ENCODE measurements around the gene ANTXR2.
A peak's percentile ranks its signal among the peaks of the same experiment; 100 is the strongest.

ANTXR2 gene

DNA sequence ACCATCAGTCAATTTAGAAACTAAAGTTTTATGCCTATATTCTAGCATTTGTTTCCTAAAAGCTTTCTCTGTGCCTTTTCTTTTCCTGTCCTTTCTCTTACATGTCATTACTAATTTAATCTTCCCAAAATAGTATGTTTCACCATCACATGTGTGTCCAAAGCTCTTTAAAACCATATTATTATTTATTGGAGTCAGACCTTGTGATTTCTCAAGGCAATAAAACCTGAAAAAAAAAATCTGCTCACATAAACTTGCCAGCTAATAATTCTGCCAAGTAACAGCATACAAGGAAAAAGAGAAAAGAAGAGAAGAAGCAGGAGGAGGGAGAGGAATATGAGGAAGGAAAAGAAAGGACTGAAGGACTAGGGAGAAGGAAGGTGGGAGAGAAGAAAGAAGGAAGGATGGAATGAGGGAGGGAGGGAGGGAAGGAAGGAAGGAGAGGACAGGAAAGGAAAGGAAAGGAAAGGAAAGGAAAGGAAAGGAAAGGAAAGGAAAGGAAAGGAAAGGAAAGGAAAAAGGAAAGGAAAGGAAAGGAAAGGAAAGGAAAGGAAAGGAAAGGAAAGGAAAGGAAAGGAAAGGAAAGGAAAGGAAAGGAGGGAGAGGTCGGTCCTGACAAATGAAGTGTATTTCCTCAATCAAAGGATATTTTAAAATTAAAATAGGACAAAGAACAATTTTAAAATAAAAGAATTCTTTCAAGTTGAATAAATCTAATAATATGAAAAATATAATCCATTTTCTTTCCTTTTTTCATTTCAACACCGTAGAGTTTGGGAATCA lies 57.4 kb downstream of the ANTXR2 start:
- Histone ChIP-seq H3K27ac (peak overlapping the region; percentile 97), H3K36me3 (replicated peaks) (peaks cover 14% of the 10 kb centered on the region), H3K27me3 (replicated peaks) (no peaks in the 10 kb centered on the region), H3K4me3 (ENCODE audit: low read depth, low read length) (no peak overlapping the region)
- no peak for DNase-seq
- TF ChIP-seq CTCF (IDR thresholded peaks at IDR 0.05; ENCODE audit: low read depth, low read length, missing control alignments), result no peak
- in situ Hi-C loops (cut with HindIII; ENCODE audit: low pct_ligation_motif_present, low sequenced_read_pairs), result no loop called here

DNA sequence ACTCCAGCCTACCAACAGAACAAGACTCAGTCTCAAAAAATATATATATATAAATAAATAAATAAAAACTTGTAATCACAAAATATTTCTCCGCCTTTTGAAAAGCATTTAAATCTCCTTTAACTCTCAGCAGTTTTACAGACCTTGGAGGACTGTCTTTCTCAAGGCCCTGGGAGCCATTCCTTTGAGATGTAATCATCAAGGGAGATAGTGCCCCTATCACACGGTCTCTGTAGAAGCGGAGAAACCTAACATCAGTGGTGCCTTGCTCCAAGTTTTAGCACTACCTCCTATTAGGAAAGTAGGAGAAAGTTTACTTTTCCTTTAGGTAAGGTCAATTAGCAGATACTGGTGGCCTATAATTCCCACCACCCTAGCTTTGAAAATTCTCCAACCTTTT lies 58.5 kb downstream of the ANTXR2 start:
- Histone ChIP-seq H3K4me3 (ENCODE audit: low read depth, low read length) (no peak overlapping the region), H3K27me3 (replicated peaks) (no peaks in the 10 kb centered on the region), H3K27ac (peak overlapping the region; percentile 34), H3K36me3 (replicated peaks) (peaks cover 12% of the 10 kb centered on the region)
- peak; percentile 64 for DNase-seq
- in situ Hi-C loops (cut with HindIII; ENCODE audit: low pct_ligation_motif_present, low sequenced_read_pairs), result no loop called here
- no peak for TF ChIP-seq CTCF (IDR thresholded peaks at IDR 0.05; ENCODE audit: low read depth, low read length, missing control alignments)

- DNase-seq, result no peak
- H3K4me3 ChIP-seq (ENCODE audit: low read depth, low read length), result no peak overlapping the region
- no peak for TF ChIP-seq CTCF (IDR thresholded peaks at IDR 0.05; ENCODE audit: low read depth, low read length, missing control alignments)
- in situ Hi-C loops (cut with HindIII; ENCODE audit: low pct_ligation_motif_present, low sequenced_read_pairs), result no loop called here
- no peaks in the 10 kb centered on the region for H3K27me3 ChIP-seq (replicated peaks)
- H3K36me3 ChIP-seq (replicated peaks), result peaks cover 12% of the 10 kb centered on the region
- H3K27ac ChIP-seq, result peak overlapping the region; percentile 73
Measured at GRCh38 chr4:80012291-80012690, 60.7 kb downstream of the ANTXR2 start.

DNA sequence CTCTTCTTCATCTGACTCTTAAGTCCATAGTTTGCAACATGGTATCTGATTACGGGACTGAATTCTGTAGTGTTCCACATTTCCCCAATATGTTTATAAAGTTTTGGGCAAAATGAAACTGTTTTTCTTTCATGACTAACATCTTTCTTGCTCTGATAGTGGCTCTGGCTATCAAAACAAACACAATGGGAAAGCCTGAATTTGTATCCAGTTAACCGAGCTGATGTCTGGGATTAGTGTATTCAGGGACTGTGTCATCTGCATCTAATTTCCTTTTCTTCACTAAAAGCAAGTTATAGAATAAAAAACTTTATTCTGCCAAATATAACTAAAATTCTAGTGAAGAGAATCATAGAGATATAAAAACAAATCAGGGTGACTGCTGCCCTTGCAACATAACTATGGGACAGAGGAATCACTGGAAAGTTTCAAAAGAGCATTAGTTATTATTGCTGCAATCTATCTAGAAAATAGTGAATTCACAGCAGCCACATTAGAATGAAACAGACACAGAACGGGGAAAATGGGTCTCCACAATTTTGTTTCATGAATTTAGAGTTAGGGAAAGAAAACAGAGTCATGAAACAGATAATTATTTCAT lies 61.3 kb downstream of the ANTXR2 start:
- H3K36me3 ChIP-seq (replicated peaks), result peaks cover 12% of the 10 kb centered on the region
- in situ Hi-C loops (cut with HindIII; ENCODE audit: low pct_ligation_motif_present, low sequenced_read_pairs), result no loop called here
- TF ChIP-seq CTCF (IDR thresholded peaks at IDR 0.05; ENCODE audit: low read depth, low read length, missing control alignments), result no peak
- H3K27ac ChIP-seq, result peak overlapping the region; percentile 73
- H3K27me3 ChIP-seq (replicated peaks), result no peaks in the 10 kb centered on the region
- DNase-seq, result peak; percentile 81
- H3K4me3 ChIP-seq (ENCODE audit: low read depth, low read length), result no peak overlapping the region

DNA sequence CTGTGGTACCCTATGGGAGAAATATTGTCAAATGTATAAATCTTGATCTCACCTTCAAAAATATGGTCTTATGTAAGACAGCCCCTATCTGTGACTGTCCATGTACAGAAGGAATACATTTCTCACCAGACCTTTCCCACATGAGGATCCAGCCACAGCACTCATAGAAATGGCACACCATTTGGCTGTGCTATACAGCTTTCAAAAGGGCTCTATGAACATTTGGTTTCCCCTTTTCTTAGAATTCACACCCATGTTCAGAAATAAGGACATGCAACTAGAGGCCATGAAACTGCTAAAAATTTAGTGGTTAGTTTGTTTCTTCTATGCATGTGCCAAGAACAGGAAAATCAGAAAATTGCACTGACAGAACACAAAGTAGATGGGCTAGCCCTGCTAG lies 62.7 kb downstream of the ANTXR2 start:
- no peak for DNase-seq
- Histone ChIP-seq H3K4me3 (ENCODE audit: low read depth, low read length) (no peak overlapping the region), H3K27ac (no peak overlapping the region), H3K27me3 (replicated peaks) (no peaks in the 10 kb centered on the region), H3K36me3 (replicated peaks) (peaks cover 14% of the 10 kb centered on the region)
- in situ Hi-C loops (cut with HindIII; ENCODE audit: low pct_ligation_motif_present, low sequenced_read_pairs), result no loop called here
- no peak for TF ChIP-seq CTCF (IDR thresholded peaks at IDR 0.05; ENCODE audit: low read depth, low read length, missing control alignments)
